Measurements from ENCODE around the gene GALNT3.

Gene GALNT3

GRCh38 chr2:165746501-165746900 lies 47.5 kb downstream of the GALNT3 start:
- no peak for DNase-seq

GRCh38 chr2:165745916-165746315 lies 48.1 kb downstream of the GALNT3 start:
- peak in 34 of 58 donors; percentile 1 to 64 (median 13) for DNase-seq

- DNase-seq = no peak
These were observed 50.6 kb downstream of the GALNT3 start for GRCh38 chr2:165743442-165743841.

GRCh38 chr2:165725421-165725820 lies 68.6 kb downstream of the GALNT3 start:
- DNase-seq = no peak

- DNase-seq = no peak
These were observed 73.5 kb downstream of the GALNT3 start for GRCh38 chr2:165720511-165720910.

- DNase-seq = peak in 38 of 58 donors; percentile 1 to 78 (median 29)
These were observed 75.3 kb downstream of the GALNT3 start for GRCh38 chr2:165718610-165719210.

GRCh38 chr2:165716091-165716490 lies 78.0 kb downstream of the GALNT3 start:
- no peak for DNase-seq

- DNase-seq = no peak
These were observed 87.0 kb downstream of the GALNT3 start for GRCh38 chr2:165706960-165707487.

- DNase-seq = no peak
These were observed 92.9 kb downstream of the GALNT3 start for GRCh38 chr2:165701147-165701546.

- no peak for DNase-seq
These were observed 93.5 kb downstream of the GALNT3 start for GRCh38 chr2:165700531-165700930.

- DNase-seq = no peak
These were observed 94.1 kb downstream of the GALNT3 start for GRCh38 chr2:165699946-165700345.

GRCh38 chr2:165698444-165698884 lies 95.6 kb downstream of the GALNT3 start:
- peak in 27 of 58 donors; percentile 7 to 49 (median 23) for DNase-seq

- peak in 3 of 58 donors; percentile 7 to 34 (median 27) for DNase-seq
These were observed 96.2 kb downstream of the GALNT3 start for GRCh38 chr2:165697748-165698443.

Measured in anterior cingulate cortex (tissue), 58 donors.